Activated CD4-positive, CD25-positive, alpha-beta regulatory T cell (primary cell): ENCODE data around the gene ABCA12.

ENCODE experiments used
- DNase-seq, 4 experiments: peaks; one replicate each; lab custom pipeline; 2025; lab: John Stamatoyannopoulos, UW

ABCA12 gene

GRCh38 chr2:215032153-215032552 lies 106.3 kb downstream of the ABCA12 start:
- no peak for DNase-seq

- DNase-seq = no peak
Observed at GRCh38 chr2:215031321-215031720, 107.1 kb downstream of the ABCA12 start.

DNA sequence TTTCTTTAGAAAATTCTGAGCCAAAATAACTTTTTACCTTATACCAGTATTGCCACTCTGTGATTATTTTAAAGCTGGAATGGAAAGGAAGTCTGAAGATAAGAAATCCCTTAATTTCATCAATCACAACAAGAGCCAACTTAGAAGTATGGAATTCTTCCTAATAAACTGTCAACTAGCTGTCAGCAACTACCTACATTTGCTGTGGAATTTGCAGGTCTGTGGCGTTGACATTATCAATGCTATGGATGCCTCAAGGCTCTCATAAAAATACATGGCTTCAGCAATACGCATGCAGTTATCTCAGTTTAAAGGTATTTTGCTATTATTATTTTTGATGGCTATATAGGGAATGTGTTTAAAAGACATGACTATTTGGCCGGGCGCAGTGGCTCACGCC lies 108.5 kb downstream of the ABCA12 start:
- no peak for DNase-seq

- DNase-seq = no peak
Observed at GRCh38 chr2:215028231-215028630, 110.2 kb downstream of the ABCA12 start.

GRCh38 chr2:215027779-215028178 lies 110.6 kb downstream of the ABCA12 start:
- no peak for DNase-seq

GRCh38 chr2:215022910-215023309 lies 115.5 kb downstream of the ABCA12 start:
- no peak for DNase-seq

DNA sequence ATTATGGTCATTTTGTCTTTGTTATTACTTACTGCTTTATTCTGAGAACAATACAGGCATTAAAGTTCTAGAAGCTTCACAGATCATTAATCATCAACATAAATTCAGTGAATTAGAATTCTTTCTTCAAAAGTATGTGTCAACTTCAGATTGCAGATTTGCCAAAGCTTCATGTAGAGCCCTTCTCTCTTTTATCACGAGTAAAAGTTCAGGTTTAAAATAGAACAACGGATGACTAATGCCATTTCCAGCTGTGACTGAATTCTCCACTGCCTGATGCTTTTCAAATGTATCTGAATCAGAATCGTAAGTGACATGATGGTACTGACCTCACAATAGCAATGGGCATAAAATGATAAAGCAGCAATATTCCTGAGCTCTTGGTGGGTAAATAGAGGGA lies 116.0 kb downstream of the ABCA12 start:
- no peak for DNase-seq

DNA sequence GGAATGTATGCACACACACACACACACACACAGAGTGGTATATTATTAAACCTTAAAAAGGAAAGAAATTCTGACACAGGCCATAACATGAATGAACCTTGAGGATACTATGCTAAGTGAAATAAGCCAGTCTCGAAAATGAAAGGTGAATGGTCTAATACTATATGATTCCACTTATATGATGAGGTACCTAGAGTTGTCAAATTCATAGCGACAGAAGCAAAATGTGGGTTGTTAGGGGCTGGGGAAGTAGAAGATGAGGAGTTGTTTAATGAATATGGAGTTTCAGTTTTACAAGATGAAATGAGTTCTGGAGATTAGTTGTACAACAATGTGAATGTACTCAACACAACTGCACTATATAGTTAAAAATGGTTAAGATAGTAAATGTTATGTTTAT lies 118.1 kb downstream of the ABCA12 start:
- DNase-seq = no peak

- DNase-seq = no peak
Observed at GRCh38 chr2:215019521-215020145, 118.8 kb downstream of the ABCA12 start.

DNA sequence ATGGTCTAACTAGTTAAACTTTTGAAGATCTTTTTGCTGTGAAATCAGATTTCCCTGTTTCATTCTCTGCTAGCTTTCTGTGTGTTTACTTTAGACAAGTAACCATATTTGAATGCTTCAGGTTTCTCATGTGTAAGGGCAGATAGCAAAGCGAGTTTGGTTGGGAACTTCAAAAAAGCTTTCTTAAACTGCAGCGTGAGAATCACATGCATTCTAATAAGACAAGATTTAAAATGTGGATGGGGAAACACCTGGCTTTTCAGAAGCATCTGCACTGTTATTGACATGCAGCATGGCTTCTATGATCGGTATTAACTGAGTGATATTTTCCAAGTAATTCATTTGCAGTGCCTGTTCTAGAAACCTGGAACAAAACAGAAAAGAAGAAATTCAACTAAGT lies 119.3 kb downstream of the ABCA12 start:
- no peak for DNase-seq

GRCh38 chr2:215015421-215015820 lies 123.0 kb downstream of the ABCA12 start:
- no peak for DNase-seq

- DNase-seq = no peak
Observed at GRCh38 chr2:215010390-215010789, 128.0 kb downstream of the ABCA12 start.

DNA sequence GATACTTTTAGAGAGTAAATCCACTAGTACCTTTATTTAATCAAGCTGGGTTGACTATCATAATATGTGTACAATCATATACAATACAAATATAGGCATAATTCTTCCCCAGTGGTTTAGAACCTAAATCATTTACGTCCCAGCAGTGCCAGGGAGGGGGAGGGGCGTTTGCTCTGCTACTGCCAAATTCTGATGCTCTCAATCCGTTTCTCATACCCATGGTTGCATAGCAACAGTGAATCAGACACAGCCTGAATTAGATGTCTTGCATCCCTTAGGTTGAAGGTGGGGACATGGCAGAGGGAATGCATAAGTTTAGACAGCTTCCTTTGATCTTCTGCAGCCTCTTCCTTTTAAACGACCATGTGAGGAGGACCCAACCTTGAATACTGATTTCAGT lies 135.4 kb downstream of the ABCA12 start:
- DNase-seq = no peak

GRCh38 chr2:215002500-215002899 lies 135.9 kb downstream of the ABCA12 start:
- DNase-seq = no peak

GRCh38 chr2:215000721-215001120 lies 137.7 kb downstream of the ABCA12 start:
- no peak for DNase-seq

DNA sequence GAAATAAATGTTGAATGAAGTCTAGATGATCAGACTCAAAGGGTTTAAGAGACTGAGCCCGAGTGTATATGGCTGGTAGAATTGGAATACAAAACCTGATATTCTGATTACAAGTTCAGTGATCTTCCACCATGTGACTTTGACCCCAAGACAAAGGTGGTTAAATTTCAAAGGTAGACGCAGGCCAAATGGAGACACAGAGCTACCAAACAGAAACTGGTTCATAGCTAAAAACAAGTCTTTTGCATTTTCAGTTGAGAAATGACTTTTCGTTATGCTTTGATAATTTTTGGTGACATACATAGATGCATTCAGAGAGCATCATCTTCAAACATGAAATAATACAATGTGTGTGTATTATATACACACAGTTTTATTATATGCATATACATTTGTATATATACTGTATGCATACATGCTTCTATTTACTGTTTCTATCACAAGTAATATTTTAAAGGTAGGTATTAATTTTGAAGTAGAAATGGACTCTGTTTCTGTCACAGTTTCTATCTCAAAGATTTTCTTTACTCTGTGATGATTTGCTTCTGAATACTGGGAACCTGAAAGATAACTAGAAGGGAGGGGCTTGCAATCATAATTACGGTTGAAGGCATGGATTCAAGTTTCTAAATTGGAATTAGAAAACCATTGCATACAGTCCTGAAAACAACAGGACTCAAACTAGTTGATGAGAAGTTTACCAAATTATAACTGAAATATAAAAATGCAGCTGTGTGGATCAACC lies 142.3 kb downstream of the ABCA12 start:
- DNase-seq = no peak

- no peak for DNase-seq
Observed at GRCh38 chr2:214995409-214995808, 143.0 kb downstream of the ABCA12 start.

GRCh38 chr2:214992911-214993310 lies 145.5 kb downstream of the ABCA12 start:
- no peak for DNase-seq

GRCh38 chr2:214989187-214989586 lies 149.2 kb downstream of the ABCA12 start:
- no peak for DNase-seq

DNA sequence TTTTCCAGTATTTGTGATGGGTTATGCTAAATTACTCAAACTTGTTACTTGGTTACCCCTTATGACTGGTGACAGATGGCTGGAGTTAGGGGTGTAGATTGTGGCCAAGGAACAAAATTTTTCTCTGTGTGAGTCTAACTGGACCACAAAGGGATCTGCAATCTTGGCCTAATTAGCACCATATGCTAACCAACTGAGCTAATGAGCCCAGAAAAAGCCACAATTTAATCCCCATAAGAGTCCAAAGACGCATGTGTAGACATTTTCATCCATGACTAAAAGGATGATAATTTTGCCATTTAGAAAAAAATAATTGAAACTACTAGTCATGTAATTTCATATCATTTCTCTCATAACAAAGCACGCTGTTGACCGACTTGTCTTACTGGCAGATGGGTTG lies 151.2 kb downstream of the ABCA12 start:
- DNase-seq = no peak

- no peak for DNase-seq
Observed at GRCh38 chr2:214985619-214986018, 152.8 kb downstream of the ABCA12 start.

- no peak for DNase-seq
Observed at GRCh38 chr2:214966420-214966819, 172.0 kb downstream of the ABCA12 start.

GRCh38 chr2:214960677-214961076 lies 177.7 kb downstream of the ABCA12 start:
- DNase-seq = no peak

DNA sequence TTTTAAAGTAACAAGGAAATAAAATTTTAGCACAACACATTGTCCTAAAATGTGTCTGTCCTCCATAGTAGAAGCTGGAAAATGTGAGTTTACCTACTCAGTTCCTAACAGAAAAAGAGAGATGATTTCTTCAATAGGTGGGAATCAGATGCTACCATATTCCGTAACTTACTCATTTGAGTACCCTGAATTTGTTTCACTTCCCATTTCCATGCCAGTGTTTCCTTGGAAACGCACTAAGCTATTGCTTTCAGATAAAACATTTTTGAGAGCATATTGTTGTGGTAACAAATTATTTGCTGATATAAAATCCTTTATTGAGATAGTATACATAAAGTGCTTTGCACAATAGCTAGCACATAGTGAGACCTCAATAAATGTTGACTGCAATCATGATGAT lies 191.5 kb downstream of the ABCA12 start:
- DNase-seq = no peak
